SU-DHL-6 (cell line): ENCODE data around the gene LMX1A.

Source experiments
- CTCF ChIP-seq: fragments of 200-600 bp; sonication (generic); IDR thresholded peaks from one replicate; pipeline ENCODE4 v1.5.1; 2017; ENCODE audit warnings: antibody characterized with exemption, mild to moderate bottlenecking, low read length, moderate library complexity; ENCODE audit not compliant: insufficient read depth, poor library complexity, severe bottlenecking
- EZH2phosphoT487 ChIP-seq: fragments of 200-600 bp; sonication (generic), shearing (Covaris generic); conservative IDR thresholded peaks from 2 replicates; pipeline ENCODE4 v1.6.1; 2018; ENCODE audit warnings: mild to moderate bottlenecking, antibody characterized with exemption, low read length, moderate library complexity, mixed read lengths

- TF ChIP-seq CTCF (no peak), EZH2phosphoT487 (no peak)
Observed at GRCh38 chr1:165344198-165344597, 12.3 kb downstream of the LMX1A start.
